Fibroblast of the aortic adventitia (primary cell): Measurements from ENCODE around the gene MIER2. TPM values are rescaled to one million over a fixed set of nuclear protein-coding genes. Genes with fewer than 3 reads are reported as not detected.

Experiments
- DNase-seq: peaks from one replicate; pipeline ENCODE4 v3.0.0-alpha.2; 2010; ENCODE audit warnings: low read depth
- H3K4me3 ChIP-seq: 2 replicates; pipeline ENCODE4 v1.5.1; 2011; ENCODE audit warnings: low read depth, mild to moderate bottlenecking, control low read depth, low read length, moderate library complexity
- CTCF ChIP-seq: IDR thresholded peaks from 2 replicates; pipeline ENCODE4 v1.5.1; 2011; ENCODE audit warnings: mild to moderate bottlenecking, low read length, control low read depth, inconsistent platforms; ENCODE audit not compliant: insufficient read depth
- total RNA-seq: library from RNA; depleted of rRNA; stranded (reverse); fragments of >200 nt; gene quantifications from 2 replicates; pipeline ENCODE4 v1.2.3, GENCODE V29; 2012; ENCODE audit warnings: low replicate concordance

Gene MIER2
- total RNA-seq, 1 donor, result 13.2 TPM

GRCh38 chr19:322616-323015, 22.0 kb downstream of the MIER2 start:
- TF ChIP-seq CTCF, result no peak
- DNase-seq, result no peak
- H3K4me3 ChIP-seq, result no peak overlapping the region

- DNase-seq, result no peak
- H3K4me3 ChIP-seq, result no peak overlapping the region
- no peak for TF ChIP-seq CTCF
Measured at GRCh38 chr19:318509-318774, 26.2 kb downstream of the MIER2 start.

- DNase-seq, result no peak
- TF ChIP-seq CTCF, result no peak
Measured at GRCh38 chr19:317710-318508, 26.7 kb downstream of the MIER2 start.

GRCh38 chr19:315811-316210, 28.8 kb downstream of the MIER2 start:
- no peak overlapping the region for H3K4me3 ChIP-seq
- DNase-seq, result no peak
- no peak for TF ChIP-seq CTCF

More at GRCh38 chr19:317710-318508, 26.7 kb downstream of the MIER2 start:
- H3K4me3 ChIP-seq, result no peak overlapping the region

- no peak overlapping the region for H3K4me3 ChIP-seq
- no peak for DNase-seq
- TF ChIP-seq CTCF, result no peak
Measured at GRCh38 chr19:313988-314815, 30.4 kb downstream of the MIER2 start.

GRCh38 chr19:313169-313987, 31.2 kb downstream of the MIER2 start:
- TF ChIP-seq CTCF, result no peak
- DNase-seq, result no peak
- no peak overlapping the region for H3K4me3 ChIP-seq
